Heart right ventricle (tissue), 16 donors: ENCODE measurements around the gene RNF213. TPM values are rescaled to one million over a fixed set of nuclear protein-coding genes. Genes with fewer than 3 reads are reported as not detected.

Source experiments
- ATAC-seq, 8 donors: fragments of 200-7000 bp; cut with Tn5 transposase; one replicate each; pipeline ENCODE4 v1.9.1; 2020; ENCODE audit warnings: mild to moderate bottlenecking in 8 of 8, moderate library complexity in 8 of 8, moderate number of reproducible peaks in 1 of 8
- DNase-seq, 2 donors: peaks; one replicate each; pipeline ENCODE4 v3.0.0-alpha.2; 2020
- H3K27ac ChIP-seq, 10 donors: fragments of 200-600 bp; sonication (generic) in 2 of 10; one replicate each; pipeline versions ENCODE4 v1.5.0 to v1.8.0; 2020 to 2022; ENCODE audit warnings: mild to moderate bottlenecking in 3 of 10
- H3K27me3 ChIP-seq, 7 donors: fragments of 200-600 bp; one replicate each; pipeline ENCODE4 v1.8.0; 2021 to 2022; ENCODE audit warnings: mild to moderate bottlenecking in 2 of 7
- H3K36me3 ChIP-seq, 9 donors: fragments of 200-600 bp; sonication (generic) in 1 of 9; one replicate each; pipeline versions ENCODE4 v1.5.0 to v1.8.0; 2020 to 2022; ENCODE audit warnings: mild to moderate bottlenecking in 2 of 9
- H3K4me1 ChIP-seq, 9 donors: fragments of 200-600 bp; sonication (generic) in 1 of 9; one replicate each; pipeline versions ENCODE4 v1.5.0 to v1.8.0; 2020 to 2022; ENCODE audit warnings: mild to moderate bottlenecking in 4 of 9
- H3K4me3 ChIP-seq, 10 donors: fragments of 200-600 bp; sonication (generic) in 2 of 10; one replicate each; pipeline versions ENCODE4 v1.5.0 to v1.8.0; 2020 to 2022; ENCODE audit warnings: mild to moderate bottlenecking in 7 of 10, moderate library complexity in 2 of 10
- H3K9me3 ChIP-seq, 11 donors: fragments of 200-600 bp in 10 of 11; sonication (generic) in 2 of 11; one replicate each; pipeline versions ENCODE4 v1.5.0 to v1.8.0; 2013 to 2022; ENCODE audit warnings: mild to moderate bottlenecking in 2 of 11, control low read depth in 1 of 11, moderate library complexity in 1 of 11
- WGBS, 2 donors: extraction: QIAGEN DNeasy Blood & Tissue Kit; methylation state at CpG; one replicate each; pipeline ENCODE4 v1.1.7; 2013; ENCODE audit warnings: inconsistent platforms in 1 of 2; 5-methylcytosine and 5-hydroxymethylcytosine counted together
- intact Hi-C, 10 donors: fragments of 100-400 bp; cut with DNase I; formaldehyde crosslinking; loops; one replicate each; pipeline versions ENCODE4 v1.11.1 to v1.14.2; 2022
- polyA plus RNA-seq, 2 donors: library from polyadenylated mRNA; stranded (reverse); fragments of 200-250 nt; gene quantifications; one replicate each; pipeline ENCODE4 v1.2.3, GENCODE V29; 2013
- total RNA-seq, 10 donors: library from RNA; stranded (reverse); fragmentation: NEBNext Ultra II Directional in 3 of 10; extraction: Animal tissue kit (Norgen Biotek cat#: 25700) in 3 of 10; gene quantifications; one replicate each; pipeline versions ENCODE4 v1.2.1 to v1.2.4, GENCODE V29; 2021 to 2023
- TF ChIP-seq, protein P1 (sequence below), 9 donors: fragments of 200-600 bp; sonication (generic) in 2 of 9; IDR thresholded peaks; one replicate each; pipeline versions ENCODE4 v1.5.0 to v1.8.0; 2021 to 2022; ENCODE audit warnings: antibody characterized with exemption in 9 of 9, mild to moderate bottlenecking in 5 of 9, moderate library complexity in 1 of 9
- donor health status: Arrhythmogenic right ventricular cardiomyopathy.
- donor health status: ischemic (EF 13 %, LVEDD 7.1; RV severe dilation, severe dysfunction).
- donor health status: healthy with polysubstance abuse.
- donor health status: DM: no; HTN: yes; CAD: no.
- donor health status: DM: no; HTN: no; CAD: no.
- donor health status: ischemic (EF 25% LVEDD 6.9; RV normal size, moderate dysfunction).
- donor health status: ischemic (EF 25% LVEDD 5.7; RV mildly dilated, moderate dysfunction).
- donor health status: healthy.
- donor health status: DM: yes; HTN: yes; CAD: no.
- donor health status: Ischemic cardiomyopathy.
- donor health status: ischemic (EF 35%, LVEDD 5.7; RV mildly dilated, moderate dysfunction).
- donor health status: nonischemic (EF 11% LVEDD 7.7; RV severe dilation, severe dysfunction).
- donor health status: DM: yes; HTN: yes; CAD: no.
- donor health status: PGD.
- donor health status: ischemic (EF 29% LVEDD 5.4; RV normal size, mild dysfunction).
- donor health status: nonischemic (EF 23%, LVEDD 6.1; RV moderate dilation, normal function).

The RNF213 gene
- total and polyA plus RNA-seq, 12 donors, result 13.1 to 97.0 (median 31.7) TPM

DNA sequence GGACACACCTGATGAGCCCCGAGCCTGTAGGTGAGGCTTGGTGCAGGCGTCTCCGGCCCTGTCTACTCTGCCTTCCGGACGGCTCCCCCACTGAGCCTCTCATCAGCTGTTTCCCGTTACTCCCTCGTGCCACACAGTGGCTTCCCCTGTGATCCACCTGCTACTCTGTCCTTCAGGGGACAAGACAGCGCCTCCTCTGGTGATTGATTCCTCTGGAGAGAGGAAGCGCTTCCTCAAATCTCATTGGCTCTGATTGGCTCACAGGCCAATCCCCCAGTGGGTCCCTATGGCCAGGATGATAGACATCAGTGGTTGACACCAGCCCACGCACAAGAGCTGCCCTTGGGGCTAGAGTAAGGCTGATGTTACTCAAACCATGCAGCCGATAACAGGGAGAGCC is 24.0 kb downstream of the RNF213 start:
- 81 to 88% methylated on average over 11 of the region's 11 CpGs for WGBS, 2 donors
- DNase-seq (no peak), ATAC-seq (no peak)
- H3K27ac ChIP-seq, result no peak overlapping the region
- intact Hi-C loops, result loop anchor here in 1 of 10 donors (10.0 kb wide), 1 partner anchor 60 kb away; the partner anchor contains the start of genes SGSH and SLC26A11
- peaks cover 0 to 90% (median 18%) of the 10 kb centered on the region in 9 donors for H3K36me3 ChIP-seq
- peaks cover 0 to 23% (median 8%) of the 10 kb centered on the region in 9 donors for H3K4me1 ChIP-seq
- H3K4me3 ChIP-seq, result no peak overlapping the region
- H3K27me3 ChIP-seq, result no peaks in the 10 kb centered on the region
- H3K9me3 ChIP-seq, result no peaks in the 10 kb centered on the region
- TF ChIP-seq, protein P1, sequence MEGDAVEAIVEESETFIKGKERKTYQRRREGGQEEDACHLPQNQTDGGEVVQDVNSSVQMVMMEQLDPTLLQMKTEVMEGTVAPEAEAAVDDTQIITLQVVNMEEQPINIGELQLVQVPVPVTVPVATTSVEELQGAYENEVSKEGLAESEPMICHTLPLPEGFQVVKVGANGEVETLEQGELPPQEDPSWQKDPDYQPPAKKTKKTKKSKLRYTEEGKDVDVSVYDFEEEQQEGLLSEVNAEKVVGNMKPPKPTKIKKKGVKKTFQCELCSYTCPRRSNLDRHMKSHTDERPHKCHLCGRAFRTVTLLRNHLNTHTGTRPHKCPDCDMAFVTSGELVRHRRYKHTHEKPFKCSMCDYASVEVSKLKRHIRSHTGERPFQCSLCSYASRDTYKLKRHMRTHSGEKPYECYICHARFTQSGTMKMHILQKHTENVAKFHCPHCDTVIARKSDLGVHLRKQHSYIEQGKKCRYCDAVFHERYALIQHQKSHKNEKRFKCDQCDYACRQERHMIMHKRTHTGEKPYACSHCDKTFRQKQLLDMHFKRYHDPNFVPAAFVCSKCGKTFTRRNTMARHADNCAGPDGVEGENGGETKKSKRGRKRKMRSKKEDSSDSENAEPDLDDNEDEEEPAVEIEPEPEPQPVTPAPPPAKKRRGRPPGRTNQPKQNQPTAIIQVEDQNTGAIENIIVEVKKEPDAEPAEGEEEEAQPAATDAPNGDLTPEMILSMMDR (IDR thresholded peaks at IDR 0.05), result peak in 1 of 9 donors; percentile 8

DNA sequence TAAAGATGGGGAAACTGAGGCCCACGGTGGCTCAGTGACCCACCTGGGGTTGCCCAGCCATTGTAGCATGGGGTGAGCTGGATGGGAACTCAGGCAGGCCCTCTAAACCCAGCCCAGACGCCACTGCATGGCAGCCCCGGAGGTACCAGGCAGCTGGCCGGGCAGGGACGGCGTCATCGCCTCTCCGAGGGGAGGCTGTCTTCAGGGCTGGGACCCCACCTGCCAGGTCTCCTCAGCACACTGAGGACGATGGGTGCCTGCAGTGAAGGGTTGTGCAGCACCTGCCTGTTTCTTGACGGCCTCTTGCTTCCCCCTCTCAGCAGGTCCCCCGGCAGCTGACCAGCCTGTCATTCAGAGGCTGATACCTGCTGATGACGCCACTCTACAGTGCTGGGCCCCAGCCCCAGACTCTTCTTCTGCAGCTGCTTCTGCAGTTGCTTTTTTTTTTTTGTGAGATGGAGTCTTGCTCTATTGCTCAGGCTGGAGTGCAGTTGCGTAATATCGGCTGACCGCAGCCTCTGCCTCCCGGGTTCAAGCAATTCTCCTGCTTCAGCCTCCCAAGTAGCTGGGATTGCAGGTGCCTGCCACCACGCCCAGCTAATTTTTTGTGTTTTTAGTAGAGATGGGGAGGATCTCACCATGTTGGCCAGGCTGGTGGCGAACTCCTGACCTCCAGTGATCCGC is 24.7 kb downstream of the RNF213 start:
- TF ChIP-seq, protein P1 (IDR thresholded peaks at IDR 0.05), result no peak
- ATAC-seq (peak in 1 of 8 donors; percentile 32), DNase-seq (no peak)
- Histone ChIP-seq H3K4me3 (no peak overlapping the region), H3K27me3 (no peaks in the 10 kb centered on the region), H3K4me1 (peaks cover 0 to 16% (median under 1%) of the 10 kb centered on the region in 9 donors), H3K9me3 (no peaks in the 10 kb centered on the region), H3K27ac (no peak overlapping the region), H3K36me3 (peaks cover 0 to 92% (median 23%) of the 10 kb centered on the region in 9 donors)
- 95 to 96% methylated on average over 19 of the region's 19 CpGs for WGBS, 2 donors
- intact Hi-C loops, result loop anchor here in 1 of 10 donors (10.0 kb wide), 1 partner anchor 61 kb away; the partner anchor contains the start of genes SGSH and SLC26A11

DNA sequence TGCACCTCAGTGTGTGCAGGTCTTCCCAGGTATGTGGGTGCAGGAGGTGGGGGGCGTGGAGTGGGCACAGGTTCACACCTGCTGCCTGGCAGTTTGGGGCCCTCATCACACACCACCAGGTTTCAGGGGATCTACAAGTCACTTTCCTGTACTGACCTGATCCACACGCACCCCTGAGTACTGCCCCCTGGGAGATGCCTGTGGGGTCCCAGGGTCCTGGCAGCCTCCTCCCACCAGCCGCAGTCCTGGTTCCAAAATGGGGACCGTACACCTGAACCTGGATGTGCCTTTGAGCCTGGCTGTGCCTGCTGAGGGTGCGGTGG is 25.9 kb downstream of the RNF213 start:
- Histone ChIP-seq H3K4me3 (no peak overlapping the region), H3K36me3 (peaks cover 0 to 98% (median 35%) of the 10 kb centered on the region in 9 donors), H3K27me3 (no peaks in the 10 kb centered on the region), H3K27ac (no peak overlapping the region), H3K4me1 (peaks cover 0 to 16% (median 0%) of the 10 kb centered on the region in 9 donors), H3K9me3 (no peaks in the 10 kb centered on the region)
- DNase-seq (no peak), ATAC-seq (no peak)
- WGBS, 2 donors, result 92 to 95% methylated on average over 5 of the region's 5 CpGs
- intact Hi-C loops, result loop anchor here in 1 of 10 donors (10.0 kb wide), 1 partner anchor 62 kb away; the partner anchor contains the start of genes SGSH and SLC26A11
- TF ChIP-seq, protein P1 (IDR thresholded peaks at IDR 0.05), result no peak

DNA sequence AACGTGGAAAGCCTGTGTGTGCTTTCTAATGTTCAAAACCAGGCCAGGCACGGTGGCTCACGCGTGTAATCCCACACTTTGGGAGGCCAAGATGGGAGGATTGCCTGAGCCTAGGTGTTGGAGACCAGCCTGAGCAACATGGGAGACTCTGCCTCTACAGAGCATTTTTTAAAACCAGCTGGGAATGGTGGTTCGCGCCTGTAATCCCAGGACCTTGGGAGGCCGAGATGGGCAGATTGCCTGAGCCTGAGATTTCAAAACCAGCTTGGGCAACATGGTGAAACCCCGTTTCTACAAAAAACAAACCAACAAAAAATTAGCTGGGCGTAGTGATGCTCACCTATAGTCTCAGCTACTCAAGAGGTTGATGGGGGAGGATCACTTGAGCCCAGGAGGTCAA is 26.4 kb downstream of the RNF213 start:
- Histone ChIP-seq H3K27me3 (no peaks in the 10 kb centered on the region), H3K27ac (no peak overlapping the region), H3K4me3 (no peak overlapping the region), H3K36me3 (peaks cover 0 to 98% (median 40%) of the 10 kb centered on the region in 9 donors), H3K9me3 (no peaks in the 10 kb centered on the region), H3K4me1 (peaks cover 0 to 16% (median 0%) of the 10 kb centered on the region in 9 donors)
- ATAC-seq, result no peak
- TF ChIP-seq, protein P1 (IDR thresholded peaks at IDR 0.05), result no peak
- DNase-seq, result no peak
- intact Hi-C loops, result loop anchor here in 1 of 10 donors (10.0 kb wide), 1 partner anchor 62 kb away; the partner anchor contains the start of genes SGSH and SLC26A11
- 96% methylated on average over 9 of the region's 9 CpGs for WGBS, 2 donors
